ENCODE measurements around the gene AQP12B. TPM values are rescaled to one million over a fixed set of nuclear protein-coding genes. Genes with fewer than 3 reads are reported as not detected.

The AQP12B gene
- polyA plus RNA-seq, 1 donor (not counting 4 experiments of a cell fraction or from before 2014, with no cell fraction given): not detected

- dilution Hi-C loops (cut with MboI; ENCODE audit: extremely low pct_ligation_motif_present, low sequenced_read_pairs): no loop called here
- no peak overlapping the region for H2AFZ ChIP-seq (ENCODE audit: control insufficient read depth, low read length)
Measured at GRCh38 chr2:240727913-240728312, 45.2 kb upstream of the AQP12B start.

DNA sequence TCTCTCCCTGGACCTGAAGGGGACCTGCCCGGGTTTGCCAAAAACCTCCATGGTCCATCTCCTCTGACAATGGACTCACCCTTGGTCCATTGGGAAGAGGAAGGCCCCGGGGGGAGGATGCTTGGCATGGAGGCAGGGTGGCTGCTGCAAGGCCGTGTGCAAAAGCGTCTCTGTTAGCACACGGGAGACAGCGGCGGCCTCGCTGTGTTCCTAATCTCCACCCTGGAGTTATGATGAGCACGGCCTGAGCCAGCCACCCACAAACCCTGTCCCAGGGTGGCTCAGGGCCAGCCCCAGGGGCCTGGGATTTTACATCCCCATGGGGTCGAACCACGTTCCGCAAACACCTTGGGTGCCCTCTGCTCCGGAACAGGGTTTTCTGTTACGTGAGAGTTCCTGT is 44.8 kb upstream of the AQP12B start:
- Histone ChIP-seq H3K9ac (ENCODE audit: control insufficient read depth, extremely low read depth, insufficient read depth, low read length) (no peak overlapping the region), H3K4me3 (ENCODE audit: control insufficient read depth in 2 of 3, extremely low read depth in 1 of 3, insufficient read depth in 2 of 3, low read depth in 1 of 3, low read length in 3 of 3) (no peak overlapping the region), H3K36me3 (ENCODE audit: control insufficient read depth in 2 of 2, extremely low read depth in 1 of 2, insufficient read depth in 2 of 2, low read length in 2 of 2) (no peaks in the 10 kb centered on the region), H3K9me3 (ENCODE audit: control insufficient read depth, low read depth, low read length) (no peaks in the 10 kb centered on the region), H3K27me3 (ENCODE audit: control insufficient read depth, extremely low read depth, insufficient read depth, low read length) (peaks cover 18% of the 10 kb centered on the region), H3K27ac (ENCODE audit: control insufficient read depth, insufficient read depth, low read length) (no peak overlapping the region), H4K20me1 (ENCODE audit: control insufficient read depth, extremely low read depth, insufficient read depth, low read length) (no peaks in the 10 kb centered on the region), H2AFZ (ENCODE audit: control insufficient read depth, low read length) (no peak overlapping the region), H3K4me1 (ENCODE audit: control insufficient read depth, extremely low read depth, insufficient read depth, low read length) (no peaks in the 10 kb centered on the region), H3K4me2 (ENCODE audit: control insufficient read depth, extremely low read depth, insufficient read depth, low read depth, low read length) (no peak overlapping the region), H3K79me2 (ENCODE audit: control insufficient read depth, insufficient read depth, low read length) (no peaks in the 10 kb centered on the region), H3K9me1 (ENCODE audit: control insufficient read depth, extremely low read depth, insufficient read depth, low read length) (no peaks in the 10 kb centered on the region)
- no peak for DNase-seq (ENCODE audit: low read depth, low spot score)
- no peak for FAIRE-seq
- no peak for TF ChIP-seq EZH2 (IDR thresholded peaks at IDR 0.05; ENCODE audit: low read length)
- TF ChIP-seq, protein P1, sequence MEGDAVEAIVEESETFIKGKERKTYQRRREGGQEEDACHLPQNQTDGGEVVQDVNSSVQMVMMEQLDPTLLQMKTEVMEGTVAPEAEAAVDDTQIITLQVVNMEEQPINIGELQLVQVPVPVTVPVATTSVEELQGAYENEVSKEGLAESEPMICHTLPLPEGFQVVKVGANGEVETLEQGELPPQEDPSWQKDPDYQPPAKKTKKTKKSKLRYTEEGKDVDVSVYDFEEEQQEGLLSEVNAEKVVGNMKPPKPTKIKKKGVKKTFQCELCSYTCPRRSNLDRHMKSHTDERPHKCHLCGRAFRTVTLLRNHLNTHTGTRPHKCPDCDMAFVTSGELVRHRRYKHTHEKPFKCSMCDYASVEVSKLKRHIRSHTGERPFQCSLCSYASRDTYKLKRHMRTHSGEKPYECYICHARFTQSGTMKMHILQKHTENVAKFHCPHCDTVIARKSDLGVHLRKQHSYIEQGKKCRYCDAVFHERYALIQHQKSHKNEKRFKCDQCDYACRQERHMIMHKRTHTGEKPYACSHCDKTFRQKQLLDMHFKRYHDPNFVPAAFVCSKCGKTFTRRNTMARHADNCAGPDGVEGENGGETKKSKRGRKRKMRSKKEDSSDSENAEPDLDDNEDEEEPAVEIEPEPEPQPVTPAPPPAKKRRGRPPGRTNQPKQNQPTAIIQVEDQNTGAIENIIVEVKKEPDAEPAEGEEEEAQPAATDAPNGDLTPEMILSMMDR (optimal IDR thresholded peaks at IDR 0.05 in 1 of 3, IDR thresholded peaks at IDR 0.05 in 1 of 3, conservative IDR thresholded peaks at IDR 0.05 in 1 of 3; ENCODE audit: extremely low read depth in 1 of 3, insufficient read depth in 2 of 3, low read length in 3 of 3): no peak
- dilution Hi-C loops (cut with MboI; ENCODE audit: extremely low pct_ligation_motif_present, low sequenced_read_pairs): no loop called here

More at GRCh38 chr2:240727913-240728312, 45.2 kb upstream of the AQP12B start:
- DNase-seq (ENCODE audit: low read depth, low spot score) (no peak), FAIRE-seq (no peak)
- H3K9ac ChIP-seq (ENCODE audit: control insufficient read depth, extremely low read depth, insufficient read depth, low read length): no peak overlapping the region
- no peak overlapping the region for H3K4me2 ChIP-seq (ENCODE audit: control insufficient read depth, extremely low read depth, insufficient read depth, low read depth, low read length)
- no peak overlapping the region for H3K27ac ChIP-seq (ENCODE audit: control insufficient read depth, insufficient read depth, low read length)
- H3K9me3 ChIP-seq (ENCODE audit: control insufficient read depth, low read depth, low read length): no peaks in the 10 kb centered on the region
- H3K4me1 ChIP-seq (ENCODE audit: control insufficient read depth, extremely low read depth, insufficient read depth, low read length): no peaks in the 10 kb centered on the region
- no peak for TF ChIP-seq EZH2 (IDR thresholded peaks at IDR 0.05; ENCODE audit: low read length)
- TF ChIP-seq, protein P1 (optimal IDR thresholded peaks at IDR 0.05 in 1 of 3, IDR thresholded peaks at IDR 0.05 in 1 of 3, conservative IDR thresholded peaks at IDR 0.05 in 1 of 3; ENCODE audit: extremely low read depth in 1 of 3, insufficient read depth in 2 of 3, low read length in 3 of 3): no peak
- H3K27me3 ChIP-seq (ENCODE audit: control insufficient read depth, extremely low read depth, insufficient read depth, low read length): peaks cover 18% of the 10 kb centered on the region
- H3K79me2 ChIP-seq (ENCODE audit: control insufficient read depth, insufficient read depth, low read length): no peaks in the 10 kb centered on the region
- H3K4me3 ChIP-seq (ENCODE audit: control insufficient read depth in 2 of 3, extremely low read depth in 1 of 3, insufficient read depth in 2 of 3, low read depth in 1 of 3, low read length in 3 of 3): no peak overlapping the region
- no peaks in the 10 kb centered on the region for H3K36me3 ChIP-seq (ENCODE audit: control insufficient read depth in 2 of 2, extremely low read depth in 1 of 2, insufficient read depth in 2 of 2, low read length in 2 of 2)
- no peaks in the 10 kb centered on the region for H4K20me1 ChIP-seq (ENCODE audit: control insufficient read depth, extremely low read depth, insufficient read depth, low read length)
- no peaks in the 10 kb centered on the region for H3K9me1 ChIP-seq (ENCODE audit: control insufficient read depth, extremely low read depth, insufficient read depth, low read length)
